NCI-H748 (cell line): ENCODE results near the gene TMSB10.
"Not testable (repeated sequence)": the region's sequence is repeated elsewhere in the genome, so short reads cannot be mapped to it uniquely, and the experiment has no call there.

ENCODE experiments used
- DNase-seq: peaks from one replicate; lab custom pipeline; 2025; ENCODE audit not compliant: unreplicated experiment; lab: John Stamatoyannopoulos, UW

TMSB10 gene

GRCh38 chr2:84901593-84902120, 3.8 kb upstream of the TMSB10 start:
- DNase-seq, result no peak

GRCh38 chr2:84902526-84902925, 2.9 kb upstream of the TMSB10 start:
- DNase-seq, result no peak

GRCh38 chr2:84904151-84904550, 1.3 kb upstream of the TMSB10 start:
- DNase-seq, result no peak

GRCh38 chr2:84904717-84905174, 710 bp upstream of the TMSB10 start:
- peak; percentile 53 for DNase-seq

- peak; percentile 47 for DNase-seq
Observed at GRCh38 chr2:84906108-84906899, 848 bp downstream of the TMSB10 start.

GRCh38 chr2:84906900-84907714, 1.7 kb downstream of the TMSB10 start:
- DNase-seq, result peak; percentile 30

GRCh38 chr2:84908948-84909713, 3.7 kb downstream of the TMSB10 start:
- DNase-seq, result no peak

GRCh38 chr2:84911135-84911678, 5.8 kb downstream of the TMSB10 start:
- DNase-seq, result no peak

GRCh38 chr2:84912984-84913383, 7.5 kb downstream of the TMSB10 start:
- no peak for DNase-seq

- no peak for DNase-seq
Observed at GRCh38 chr2:84914334-84914733, 8.9 kb downstream of the TMSB10 start.

- not testable (repeated sequence) for DNase-seq
Observed at GRCh38 chr2:84915675-84916074, 10.2 kb downstream of the TMSB10 start.

GRCh38 chr2:84917821-84918220, 12.4 kb downstream of the TMSB10 start:
- DNase-seq, result not testable (repeated sequence)

GRCh38 chr2:84918430-84918829, 13.0 kb downstream of the TMSB10 start:
- no peak for DNase-seq

- DNase-seq, result no peak
Observed at GRCh38 chr2:84919885-84920580, 14.6 kb downstream of the TMSB10 start.

- no peak for DNase-seq
Observed at GRCh38 chr2:84923009-84923408, 17.6 kb downstream of the TMSB10 start.

GRCh38 chr2:84924173-84925106, 19.0 kb downstream of the TMSB10 start:
- no peak for DNase-seq

GRCh38 chr2:84925336-84925723, 19.9 kb downstream of the TMSB10 start:
- no peak for DNase-seq

- peak; percentile 87 for DNase-seq
Observed at GRCh38 chr2:84925724-84926376, 20.4 kb downstream of the TMSB10 start.

GRCh38 chr2:84927275-84927627, 21.8 kb downstream of the TMSB10 start:
- DNase-seq, result no peak
